GM13976 (cell line): ENCODE data around the gene OLFM1.
"Not testable (repeated sequence)": the region's sequence is repeated elsewhere in the genome, so short reads cannot be mapped to it uniquely, and the experiment has no call there.

Experiments used
- DNase-seq: peaks from one replicate; pipeline ENCODE4 v3.0.0; 2012; ENCODE audit warnings: low spot score
- CTCF ChIP-seq: IDR thresholded peaks from 2 replicates; pipeline ENCODE4 v1.5.1; 2012; ENCODE audit warnings: borderline replicate concordance, mild to moderate bottlenecking; ENCODE audit not compliant: insufficient read depth; ENCODE audit errors: extremely low read depth, missing control alignments, control extremely low read depth
- in situ Hi-C: fragments of 300-500 bp; cut with MboI; formaldehyde crosslinking; loops from one replicate; pipeline ENCODE4 v1.12.0; 2022; ENCODE audit warnings: low sequenced_read_pairs, mixed read lengths, inconsistent platforms; ENCODE audit not compliant: unreplicated experiment

OLFM1 gene

DNA sequence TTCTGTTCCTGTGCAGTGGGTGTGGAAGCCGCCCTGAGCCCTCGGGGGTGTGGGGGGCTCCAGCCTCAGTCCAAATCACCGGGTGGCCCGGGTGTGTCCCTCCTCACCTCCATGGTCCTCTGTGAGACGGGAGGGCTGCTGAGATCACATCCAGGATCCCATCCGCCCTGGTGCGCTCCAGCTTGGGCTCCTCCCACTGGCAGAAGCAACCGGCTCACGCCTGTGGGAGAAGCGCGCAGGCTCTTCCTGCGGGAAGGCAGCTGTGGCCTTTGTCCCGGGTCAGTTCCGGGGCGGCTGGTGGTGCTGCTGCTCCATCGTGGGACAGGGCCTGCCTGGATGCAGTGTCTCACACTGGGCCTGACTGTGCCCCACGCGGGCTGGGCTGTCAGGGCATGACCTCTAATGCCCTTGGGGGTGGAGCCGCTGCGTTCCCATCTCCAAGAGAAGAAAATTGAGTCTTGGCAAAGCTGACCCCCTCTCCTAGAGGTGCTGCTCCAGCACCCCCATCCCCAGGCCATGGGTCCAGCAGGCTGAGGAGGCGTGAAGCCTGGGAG lies 18.5 kb downstream of the OLFM1 start:
- no peak for TF ChIP-seq CTCF
- DNase-seq, result no peak
- in situ Hi-C loops, result no loop called here

GRCh38 chr9:135106551-135107270 lies 19.2 kb downstream of the OLFM1 start:
- no peak for TF ChIP-seq CTCF
- in situ Hi-C loops, result no loop called here

DNA sequence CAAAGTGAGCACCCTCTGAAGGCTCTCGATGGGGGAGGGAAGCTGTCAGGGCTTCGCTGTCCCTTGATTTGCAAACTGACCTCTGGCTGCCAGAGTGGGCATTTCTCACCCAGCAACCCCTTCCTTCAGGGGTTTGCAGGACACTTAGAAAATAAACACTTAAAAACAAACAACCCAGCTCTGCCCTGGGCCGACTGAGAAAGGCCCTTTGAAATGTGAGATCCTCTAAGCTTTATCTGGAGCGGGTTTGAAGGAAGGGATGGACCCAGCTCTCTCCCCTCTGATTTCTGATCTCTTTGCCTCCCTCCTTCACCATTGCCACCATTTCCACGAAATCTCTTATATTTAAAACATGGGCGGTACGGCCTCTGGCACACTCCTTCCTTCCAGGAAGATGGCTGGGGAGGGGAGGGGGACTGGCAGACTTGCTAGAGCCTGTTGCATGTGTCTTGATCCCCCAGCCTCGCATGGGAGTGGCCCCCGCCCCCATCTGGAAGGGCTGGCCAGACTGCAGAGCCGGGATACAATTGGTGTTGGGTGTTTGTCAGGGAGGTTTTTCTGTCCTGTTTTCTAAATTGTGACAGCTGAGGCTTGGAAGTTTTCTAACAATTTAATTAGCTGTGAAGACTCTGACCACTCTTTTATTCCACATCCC lies 20.2 kb downstream of the OLFM1 start:
- in situ Hi-C loops, result no loop called here
- no peak for DNase-seq
- TF ChIP-seq CTCF, result no peak

More at GRCh38 chr9:135106551-135107270, 19.2 kb downstream of the OLFM1 start:
- DNase-seq, result no peak

DNA sequence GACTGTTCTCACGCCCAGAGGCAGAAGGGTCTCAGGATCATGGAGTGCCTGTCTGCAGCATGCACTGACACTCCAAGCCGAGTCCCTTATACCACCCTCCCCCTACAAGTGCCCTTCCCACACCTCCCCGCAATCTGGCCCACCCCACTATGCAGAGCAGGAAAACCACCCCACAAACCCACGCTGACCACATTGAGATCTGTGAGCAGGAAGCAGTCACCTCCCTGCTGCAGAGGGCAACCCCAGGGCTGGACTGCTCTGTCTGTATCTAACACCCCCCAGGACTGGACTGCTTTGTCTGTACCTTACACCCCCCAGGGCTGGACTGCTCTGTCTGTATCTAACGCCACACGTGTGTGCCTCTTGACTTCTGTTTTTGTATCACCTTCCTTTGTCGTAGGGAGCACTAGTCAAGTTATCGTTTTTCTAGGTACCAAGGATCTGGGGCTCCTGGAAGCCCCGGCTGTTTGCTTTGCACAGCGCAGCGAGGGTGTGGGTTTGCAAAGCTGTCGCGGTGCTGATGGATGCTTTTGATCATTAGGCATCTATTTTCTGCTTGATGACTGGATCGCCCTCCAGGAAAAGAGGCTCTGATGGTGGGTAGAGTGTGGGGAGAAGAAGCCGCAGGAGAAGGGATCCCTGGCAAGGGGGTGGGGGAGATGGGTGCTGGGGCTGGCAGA lies 21.5 kb downstream of the OLFM1 start:
- in situ Hi-C loops, result no loop called here

GRCh38 chr9:135109650-135110049 lies 22.2 kb downstream of the OLFM1 start:
- DNase-seq, result no peak
- in situ Hi-C loops, result no loop called here
- no peak for TF ChIP-seq CTCF

More for the DNA sequence above, 21.5 kb downstream of the OLFM1 start:
- DNase-seq, result no peak
- no peak for TF ChIP-seq CTCF

GRCh38 chr9:135110416-135110815 lies 22.9 kb downstream of the OLFM1 start:
- DNase-seq, result no peak
- TF ChIP-seq CTCF, result no peak
- in situ Hi-C loops, result no loop called here

DNA sequence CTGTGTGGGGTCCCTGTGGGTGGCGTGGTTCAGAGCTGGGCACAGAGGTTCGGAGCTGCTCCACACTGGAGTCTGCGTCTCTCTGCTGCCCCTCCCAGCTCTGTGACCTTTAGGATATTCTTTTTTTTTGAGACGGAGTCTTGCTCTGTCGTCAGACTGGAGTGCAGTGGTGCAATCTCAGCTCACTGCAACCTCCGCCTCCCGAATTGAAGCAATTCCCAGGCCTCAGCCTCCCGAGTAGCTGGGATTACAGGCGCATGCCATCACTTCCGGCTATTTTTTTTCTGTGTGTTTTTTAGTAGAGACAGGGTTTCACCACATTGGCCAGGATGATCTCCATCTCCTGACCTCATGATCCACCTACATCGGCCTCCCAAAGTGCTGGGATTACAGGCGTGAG lies 24.1 kb downstream of the OLFM1 start:
- in situ Hi-C loops, DNase-seq: not testable (repeated sequence)
